Stimulated activated CD4-positive, alpha-beta T cell treated with anti-CD3 and anti-CD28 coated beads, Interleukin-1b, Interleukin-23, amount 100 ng/mL, for 24 hours (primary cell): ENCODE results near the gene NANS.

Experiments
- DNase-seq, 4 experiments: peaks; one replicate each; pipeline ENCODE4 v3.0.0-alpha.2; 2020; ENCODE audit warnings: low read depth in 4 of 4, low spot score in 1 of 4

NANS gene

DNA sequence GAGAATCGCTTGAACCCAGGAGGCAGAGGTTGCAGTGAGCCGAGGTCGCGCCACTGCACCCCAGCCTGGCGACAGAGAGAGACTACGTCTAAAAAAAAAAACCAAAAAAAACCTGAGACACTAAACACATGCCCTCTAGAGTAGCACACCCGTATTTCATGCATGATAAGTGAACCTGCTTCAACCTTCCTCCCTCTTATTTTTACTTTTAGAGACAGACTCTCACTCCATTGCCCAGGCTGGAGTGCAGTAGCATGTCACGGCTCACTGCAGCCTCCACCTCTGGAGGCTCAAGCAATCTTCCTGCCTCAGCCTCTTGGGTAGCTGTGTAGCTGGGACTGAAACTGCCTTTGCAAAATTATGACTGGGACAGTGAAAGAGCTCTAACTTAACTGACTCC, 17.6 kb upstream of the NANS start:
- no peak for DNase-seq

DNA sequence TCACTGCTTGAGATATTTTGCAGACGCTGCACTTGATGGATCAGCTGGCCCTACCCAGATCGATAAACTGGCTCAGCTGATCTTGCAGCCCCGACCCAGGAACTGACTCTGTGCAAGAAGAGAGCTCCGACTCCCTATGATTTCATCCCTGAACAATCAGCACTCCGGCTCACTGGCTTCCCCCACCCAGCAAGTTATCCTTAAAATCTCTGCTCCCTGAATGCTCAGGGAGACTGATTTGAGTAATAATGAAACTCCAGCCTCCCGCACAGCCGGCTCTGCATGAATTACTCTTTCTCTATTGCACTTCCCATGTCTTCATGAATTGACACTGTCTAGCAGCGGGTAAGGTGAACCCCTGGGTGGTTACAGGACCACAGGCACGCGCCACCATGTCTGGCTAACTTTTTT, 16.9 kb upstream of the NANS start:
- no peak for DNase-seq

DNA sequence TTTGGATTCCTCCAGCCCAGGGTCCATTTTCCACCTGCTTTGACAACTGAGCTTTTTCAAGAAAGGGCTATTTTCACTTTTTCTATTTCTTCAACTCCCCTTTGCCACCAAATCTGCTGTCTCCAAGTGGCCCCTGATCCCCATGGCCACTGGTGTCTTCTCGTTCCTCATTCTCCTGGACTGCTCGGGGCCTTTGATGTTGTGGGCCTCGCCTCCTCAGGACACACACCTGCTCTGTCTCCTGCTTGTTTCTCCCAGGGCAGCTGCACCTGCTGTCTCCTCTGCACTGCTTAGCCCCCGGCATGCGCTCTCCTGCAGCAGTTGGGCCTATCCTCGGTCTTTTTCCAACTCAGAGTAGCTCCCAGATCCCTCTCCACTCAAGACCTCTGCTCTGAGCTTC, 16.3 kb upstream of the NANS start:
- no peak for DNase-seq

DNA sequence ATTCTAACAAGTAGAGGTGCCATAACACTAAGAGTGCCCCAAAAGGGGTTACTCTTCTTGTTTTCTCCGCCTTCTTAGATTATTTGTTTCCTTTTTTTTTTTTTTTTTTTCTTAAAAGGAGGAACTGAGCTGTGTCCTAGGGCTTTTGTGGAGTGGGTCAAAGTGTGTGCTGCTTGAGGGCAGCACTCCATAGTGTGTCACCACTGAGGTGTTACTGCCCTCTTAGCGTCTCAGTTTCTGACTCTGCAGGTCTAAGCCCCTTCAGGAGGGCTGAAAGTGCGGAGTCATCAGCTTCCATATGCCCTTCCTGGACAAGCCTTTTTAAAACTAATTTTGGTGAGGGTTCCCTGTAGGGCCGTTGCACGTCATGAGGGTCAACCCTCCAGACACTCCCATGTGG, 12.6 kb upstream of the NANS start:
- DNase-seq, result no peak

DNA sequence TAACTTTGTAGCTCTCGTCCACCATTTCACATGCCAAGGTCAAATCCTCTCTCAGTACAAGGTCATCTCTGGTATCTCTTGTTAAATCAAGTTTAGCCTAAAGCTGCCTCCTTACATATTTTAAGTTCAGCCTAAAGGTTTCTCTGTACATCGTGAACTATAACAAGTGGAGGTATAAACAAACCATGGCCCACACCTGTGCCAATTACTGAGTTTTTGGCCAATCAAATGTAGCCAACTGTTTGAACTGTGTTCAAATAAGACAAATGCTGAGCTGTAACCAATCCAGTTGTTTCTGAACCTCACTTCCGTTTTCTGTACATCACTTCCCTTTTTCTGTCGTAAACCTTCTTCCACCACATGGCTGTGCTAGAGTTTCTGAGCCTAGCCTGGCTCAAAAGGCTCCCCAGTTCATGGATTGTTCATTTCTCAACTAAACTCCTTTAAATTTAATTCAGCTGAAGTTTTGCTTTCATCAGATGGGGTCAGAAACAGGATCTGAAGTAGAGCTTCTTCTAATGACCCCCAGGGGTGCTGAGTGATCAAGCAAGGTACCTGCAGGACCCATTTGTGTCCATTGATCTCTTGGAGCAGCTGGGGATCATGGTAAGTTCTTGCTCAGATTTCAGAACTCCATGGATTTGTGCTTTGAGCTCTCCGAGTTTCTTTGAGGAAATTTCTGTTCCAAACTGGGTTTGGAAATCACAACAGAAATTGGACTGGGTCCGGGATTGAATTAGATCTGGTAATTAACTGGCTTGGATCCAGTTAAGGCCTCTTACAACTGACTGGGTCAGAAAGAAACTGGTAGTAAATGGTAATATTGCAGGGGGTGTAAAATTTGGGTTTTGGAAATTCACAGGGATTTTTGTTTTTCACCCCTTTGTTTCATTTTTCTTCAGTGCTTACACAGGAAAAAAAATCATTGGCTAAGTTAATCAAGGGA, 11.0 kb upstream of the NANS start:
- peak in 1 of 4 experiments; percentile 12 for DNase-seq

DNA sequence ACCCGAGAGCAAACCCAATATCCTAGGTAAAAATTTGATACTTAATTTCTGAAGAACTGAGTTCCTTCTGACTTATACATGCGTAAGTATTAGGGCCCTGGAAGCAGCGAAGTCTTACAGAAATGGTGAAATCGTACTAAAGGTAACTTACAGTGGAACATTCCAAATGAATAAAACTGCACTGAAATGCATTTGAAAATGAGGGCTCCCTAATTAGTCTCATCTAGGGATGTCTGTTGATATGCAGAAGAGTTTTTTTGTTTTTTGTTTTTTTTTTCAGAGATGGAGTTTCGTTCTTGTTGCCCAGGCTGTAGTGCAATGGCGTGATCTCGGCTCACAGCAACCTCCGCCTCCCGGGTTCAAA, 10.4 kb upstream of the NANS start:
- DNase-seq, result no peak

DNA sequence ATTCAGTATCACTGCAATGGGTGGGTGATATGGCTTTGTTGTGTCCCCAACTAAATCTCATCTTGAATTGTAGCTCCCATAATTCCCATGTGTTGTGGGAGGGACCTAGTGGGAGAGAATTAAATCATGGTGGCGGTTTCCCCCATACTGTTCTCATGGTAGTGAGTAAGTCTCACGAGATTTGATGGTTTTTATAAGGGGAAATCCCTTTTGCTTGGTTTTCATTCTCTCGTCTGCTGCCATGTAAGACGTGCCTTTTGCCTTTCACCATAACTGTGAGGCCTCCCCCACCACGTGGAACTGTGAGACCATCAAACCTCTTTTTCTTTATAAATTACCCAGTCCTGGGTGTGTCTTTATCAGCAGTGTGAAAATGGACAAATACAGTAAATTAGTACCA, 9.5 kb upstream of the NANS start:
- no peak for DNase-seq

DNA sequence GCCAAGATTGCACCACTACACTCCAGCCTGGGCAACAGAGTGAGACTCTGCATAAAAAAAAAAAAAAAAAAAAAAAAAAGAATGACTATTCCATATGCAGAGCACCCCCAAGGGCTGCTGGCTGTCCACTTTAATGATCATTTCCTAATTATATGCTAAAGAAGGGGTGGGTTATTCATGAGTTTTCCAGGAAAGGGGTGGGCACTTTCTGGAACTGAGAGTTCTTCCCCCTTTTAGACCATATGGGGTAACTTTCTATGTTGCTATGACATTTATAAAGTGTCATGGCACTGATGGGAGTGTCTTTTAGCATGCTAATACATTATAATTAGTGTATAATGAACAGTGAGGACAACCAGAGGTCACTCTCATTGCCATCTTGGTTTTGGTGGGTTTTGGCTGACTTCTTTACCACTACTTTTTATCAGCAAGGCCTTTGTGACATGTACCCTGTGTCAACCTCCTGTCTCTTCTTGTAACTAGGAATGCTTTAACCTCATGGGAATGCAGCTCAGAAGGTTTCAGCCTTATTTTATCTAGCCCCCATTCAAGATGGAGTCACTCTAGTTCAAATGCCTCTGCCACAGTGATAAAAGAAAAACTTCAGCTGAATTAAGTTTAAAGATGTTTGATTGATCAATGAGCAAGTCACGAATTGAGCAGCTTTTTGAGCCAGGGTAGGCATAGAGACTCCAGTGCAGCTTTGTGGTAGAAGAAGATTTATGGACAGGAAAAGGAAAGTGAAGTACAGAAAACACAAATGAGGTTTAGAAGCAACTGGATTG, 7.1 kb upstream of the NANS start:
- no peak for DNase-seq

DNA sequence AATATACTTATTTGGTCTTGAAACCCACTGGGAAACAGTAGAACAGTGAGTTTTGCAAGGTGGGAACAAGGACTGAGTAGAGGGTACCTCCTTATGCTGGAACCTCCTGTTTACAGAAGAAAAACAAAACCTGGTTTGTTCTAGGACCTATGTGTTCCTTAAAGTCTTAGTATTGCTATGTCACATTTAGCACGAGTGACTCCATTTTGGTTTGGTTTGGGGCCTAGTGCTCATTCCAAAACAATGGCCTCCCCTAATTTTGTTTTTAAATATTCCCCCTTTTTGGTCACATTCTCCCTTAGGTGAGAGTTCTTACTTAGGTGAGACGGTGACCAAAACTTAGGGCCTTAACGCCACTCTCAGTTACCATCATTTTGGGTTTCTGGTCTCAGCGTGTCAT, 6.2 kb upstream of the NANS start:
- no peak for DNase-seq

DNA sequence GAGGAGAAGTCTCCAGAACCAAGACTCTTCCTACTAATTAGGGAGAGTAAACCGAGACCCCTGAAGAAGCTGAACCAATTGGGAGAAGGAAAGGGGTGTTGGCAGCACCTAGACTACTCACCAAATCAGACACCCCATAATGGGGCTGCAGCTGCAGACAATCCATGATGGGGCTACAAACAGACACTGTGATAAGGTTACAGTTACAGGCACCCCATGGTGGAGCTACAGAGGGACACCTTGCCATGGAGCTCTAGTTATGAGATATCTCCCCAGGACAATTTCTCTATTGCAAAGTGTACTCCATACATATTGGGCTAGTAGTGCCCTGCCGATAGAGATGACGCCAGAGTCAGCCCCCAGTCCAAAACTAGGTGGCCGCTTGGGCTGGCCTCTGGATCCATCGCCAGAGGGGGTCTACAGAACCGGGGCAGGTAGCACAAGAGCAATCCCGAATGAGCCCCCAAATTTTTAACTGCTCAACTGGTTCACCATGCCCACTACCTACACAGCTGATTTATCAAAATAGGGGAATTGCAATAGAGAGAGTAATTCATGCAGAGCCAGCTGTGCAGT, 2.1 kb upstream of the NANS start:
- DNase-seq, result no peak

DNA sequence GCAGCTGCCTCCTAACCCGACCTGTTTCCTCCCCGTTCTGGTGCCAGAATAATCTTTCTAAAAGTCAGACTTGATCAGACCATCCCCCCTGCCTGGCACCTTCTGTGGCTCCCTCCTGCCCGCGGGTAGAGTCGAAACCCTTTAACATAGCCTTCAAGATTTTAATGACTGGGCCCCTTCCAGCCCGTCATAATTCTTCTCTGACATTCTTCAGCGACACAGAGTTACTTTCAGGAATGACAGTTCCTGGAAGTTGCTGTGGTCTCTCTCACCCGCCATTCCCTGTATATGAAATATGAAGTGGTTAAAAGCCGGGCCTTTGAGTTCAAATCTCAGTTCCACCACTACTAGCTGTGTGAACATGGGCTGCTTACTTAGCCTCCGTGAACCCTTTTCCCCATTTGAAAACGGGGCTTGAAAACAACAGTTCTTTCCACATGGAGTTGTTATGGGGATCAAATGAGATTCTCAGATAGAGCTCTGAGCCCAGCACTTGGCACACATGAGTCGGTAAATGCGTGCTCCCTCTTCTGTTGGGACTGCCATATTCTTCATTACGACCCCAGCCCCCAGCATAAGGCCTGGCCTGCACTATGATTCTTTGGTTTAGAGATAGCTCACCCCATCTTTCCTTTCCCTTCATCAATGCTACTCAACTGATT, 737 bp downstream of the NANS start:
- no peak for DNase-seq

DNA sequence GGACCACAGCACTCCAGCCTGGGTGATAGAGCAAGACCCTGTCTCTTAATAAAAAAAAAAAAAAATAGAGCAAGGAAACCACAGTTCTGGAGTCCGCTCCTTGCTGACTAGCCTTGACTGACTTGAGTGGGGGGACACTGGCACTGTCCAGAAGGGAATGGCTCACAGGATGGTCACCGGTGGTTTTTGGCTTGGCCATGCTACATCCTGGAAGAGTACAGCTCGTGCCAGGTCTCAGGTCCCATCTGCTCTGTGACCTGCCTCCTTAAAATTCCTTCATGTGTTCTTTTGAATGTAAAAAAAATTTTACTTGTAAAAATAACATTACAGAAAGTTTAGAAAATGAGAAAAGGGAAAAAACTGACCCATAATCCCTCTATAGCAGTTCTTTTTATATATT, 5.6 kb downstream of the NANS start:
- no peak for DNase-seq

DNA sequence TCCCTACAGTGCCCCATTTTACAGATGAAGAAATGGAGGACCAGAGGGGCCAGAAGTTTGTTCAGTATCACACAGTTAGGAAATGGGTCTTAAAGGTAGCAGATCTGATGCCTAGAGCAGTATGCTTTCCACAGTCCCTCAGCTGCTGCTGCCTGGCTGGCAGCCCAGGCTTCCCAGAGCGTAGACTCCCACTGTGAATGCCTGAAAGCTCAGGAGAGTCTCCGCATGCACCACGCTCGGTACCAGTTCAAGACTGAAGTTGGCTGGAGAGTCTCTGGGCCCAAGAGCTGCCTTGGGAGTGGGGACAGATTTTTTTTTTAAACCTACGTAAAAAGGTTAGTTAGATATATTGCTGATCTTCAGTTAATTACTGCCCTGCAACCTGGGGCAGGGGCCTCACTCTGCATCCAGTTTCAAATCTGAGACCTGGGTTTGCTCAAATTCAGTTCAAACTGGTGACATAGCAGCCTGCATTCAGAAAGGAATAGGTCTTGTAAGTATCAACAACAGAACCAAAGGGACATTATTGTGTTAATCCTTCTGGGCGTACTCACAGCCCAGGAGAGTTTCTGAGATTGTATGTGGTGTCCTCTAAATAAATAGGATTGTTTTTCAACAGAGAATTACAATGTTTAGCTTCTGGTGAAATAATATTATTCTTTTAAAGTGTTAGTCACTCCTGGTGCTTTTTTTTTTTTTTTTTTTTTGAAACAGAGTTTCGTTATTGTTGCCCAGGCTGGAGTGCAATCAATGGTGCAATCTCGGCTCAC, 8.3 kb downstream of the NANS start:
- no peak for DNase-seq

DNA sequence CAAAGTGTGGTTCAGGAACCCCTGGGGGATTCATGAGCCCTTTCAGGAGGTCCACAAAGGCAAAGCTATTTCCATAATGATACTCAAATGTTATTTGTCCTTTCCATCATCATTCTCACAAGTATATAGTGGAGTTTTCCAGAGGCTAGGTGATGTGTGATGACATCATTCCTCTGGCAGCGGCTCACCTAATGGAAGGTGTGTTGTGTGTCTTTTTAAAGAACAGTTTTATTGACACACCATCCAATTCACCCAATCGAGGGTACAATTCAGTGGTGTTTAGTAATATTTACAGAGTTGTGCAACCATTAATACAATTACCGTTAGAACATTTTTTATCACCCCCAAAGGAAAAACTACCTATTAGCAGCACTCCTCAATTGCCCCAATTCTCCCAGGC, 9.7 kb downstream of the NANS start:
- no peak for DNase-seq

DNA sequence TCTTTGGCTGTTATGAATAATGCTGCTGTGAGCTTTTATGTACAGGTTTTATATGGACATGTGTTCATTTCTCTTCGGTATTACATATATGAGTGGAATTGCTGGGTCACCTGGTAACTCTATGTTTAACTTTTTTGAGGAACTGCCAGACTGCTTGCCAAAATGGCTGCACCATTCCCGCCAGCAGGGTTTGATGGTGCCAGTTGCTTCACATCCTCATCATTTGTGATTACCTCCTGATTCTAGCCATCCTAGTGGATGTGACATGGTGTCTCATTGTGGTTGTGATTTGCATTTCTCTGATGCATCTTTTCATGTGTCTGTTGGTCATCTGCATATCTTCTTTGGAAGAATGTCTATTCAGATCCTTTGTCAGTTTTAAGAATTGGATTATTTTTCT, 10.7 kb downstream of the NANS start:
- no peak for DNase-seq

DNA sequence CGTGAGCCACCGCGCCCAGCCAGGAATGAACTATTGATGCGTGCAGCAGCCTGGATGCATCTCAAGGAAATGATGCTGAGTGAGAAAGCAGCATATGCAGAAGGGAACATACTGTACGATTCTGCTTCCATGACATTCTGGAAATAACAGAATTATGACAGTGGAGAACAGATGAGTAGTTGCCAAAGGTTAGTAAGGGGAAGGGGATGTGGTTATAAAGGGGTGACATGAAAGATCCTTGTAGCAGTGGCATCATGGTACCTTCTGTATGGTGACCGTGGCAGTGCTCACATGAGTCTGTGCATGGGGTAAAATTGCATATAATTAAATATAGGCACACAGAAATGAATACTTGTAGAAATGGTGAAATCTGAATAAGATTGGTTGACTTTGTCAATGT, 13.0 kb downstream of the NANS start:
- no peak for DNase-seq

DNA sequence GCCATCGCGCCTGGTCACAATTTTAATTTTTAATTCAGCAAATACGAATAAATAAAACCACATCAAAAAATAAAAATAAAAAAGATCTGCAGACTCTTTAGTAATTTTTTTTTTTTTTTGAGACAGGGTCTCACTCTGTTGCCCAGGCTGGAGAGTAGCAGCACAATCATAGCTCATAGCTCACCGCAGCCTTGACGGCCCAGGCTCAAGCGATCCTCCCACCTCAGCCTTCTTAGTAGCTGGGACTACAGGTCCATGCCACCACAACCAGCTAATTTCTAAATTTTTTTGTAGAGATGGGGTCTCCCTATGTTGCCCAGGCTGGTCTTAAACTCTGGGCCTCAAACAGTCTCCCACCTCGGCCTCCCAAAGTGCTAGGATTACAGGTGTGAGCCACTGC, 14.2 kb downstream of the NANS start:
- DNase-seq, result no peak

DNA sequence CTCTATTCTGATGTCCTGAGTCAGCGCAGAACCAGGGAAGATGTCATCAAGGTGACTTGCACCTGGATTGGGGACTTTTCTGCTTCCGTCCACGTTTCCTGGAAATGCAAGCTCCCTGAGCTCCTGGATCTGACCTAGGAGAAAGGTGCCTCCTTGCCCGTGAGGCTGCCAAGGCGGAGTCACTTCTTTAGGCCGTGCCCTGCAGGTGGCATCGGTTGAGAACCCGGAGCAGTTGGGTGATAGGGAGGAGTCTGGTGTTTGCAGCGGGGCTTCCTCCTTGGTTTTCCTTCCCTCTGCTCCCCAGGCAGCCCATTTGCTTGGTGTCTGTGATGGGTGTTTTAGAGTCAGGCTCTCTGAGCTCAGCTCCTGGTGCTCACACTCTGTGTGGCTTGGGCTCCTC, 15.2 kb downstream of the NANS start:
- DNase-seq, result no peak

DNA sequence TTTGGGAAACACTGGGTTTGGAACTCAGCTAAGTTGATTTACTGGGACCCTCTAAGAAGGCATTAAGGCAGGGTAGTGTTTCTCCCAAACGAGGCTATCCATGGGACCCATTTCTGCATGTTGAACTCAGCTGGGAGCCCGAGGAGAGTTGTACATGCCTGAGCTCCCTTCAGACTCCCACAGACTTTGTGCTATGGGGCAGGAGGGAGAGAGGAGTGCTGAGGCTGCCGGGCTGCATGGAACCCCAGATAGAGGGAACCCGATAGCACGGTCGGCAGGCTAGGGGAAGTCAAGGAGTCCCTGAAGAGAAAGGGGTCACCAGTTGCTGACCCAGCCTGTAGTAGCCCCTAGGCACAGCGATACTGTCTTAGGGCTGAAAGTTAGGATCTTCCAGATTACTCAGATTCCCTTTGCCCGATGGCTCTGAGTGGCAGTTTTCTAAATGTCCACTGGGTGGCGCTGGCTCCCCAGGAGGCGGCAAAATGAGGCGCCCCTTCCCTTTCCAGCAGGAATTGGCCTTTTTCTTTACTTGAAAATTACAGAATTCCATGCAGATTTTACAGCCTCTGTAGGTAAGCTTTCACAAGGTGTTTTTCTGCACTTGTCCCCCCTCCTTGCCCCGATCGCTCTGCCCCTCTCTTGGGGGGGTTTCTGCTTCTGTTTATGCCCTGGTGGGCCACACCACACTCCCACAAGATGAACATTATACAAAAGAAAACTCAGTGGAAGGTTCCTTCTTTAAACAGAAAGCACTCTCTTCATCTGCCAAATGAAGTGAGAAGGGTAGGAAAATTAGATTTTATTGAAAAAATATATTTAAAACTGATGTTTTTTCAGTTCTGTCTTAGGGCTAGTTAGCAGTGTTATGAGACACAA, 17.8 kb downstream of the NANS start:
- peak; percentile 35 to 49 (median 44) for DNase-seq

DNA sequence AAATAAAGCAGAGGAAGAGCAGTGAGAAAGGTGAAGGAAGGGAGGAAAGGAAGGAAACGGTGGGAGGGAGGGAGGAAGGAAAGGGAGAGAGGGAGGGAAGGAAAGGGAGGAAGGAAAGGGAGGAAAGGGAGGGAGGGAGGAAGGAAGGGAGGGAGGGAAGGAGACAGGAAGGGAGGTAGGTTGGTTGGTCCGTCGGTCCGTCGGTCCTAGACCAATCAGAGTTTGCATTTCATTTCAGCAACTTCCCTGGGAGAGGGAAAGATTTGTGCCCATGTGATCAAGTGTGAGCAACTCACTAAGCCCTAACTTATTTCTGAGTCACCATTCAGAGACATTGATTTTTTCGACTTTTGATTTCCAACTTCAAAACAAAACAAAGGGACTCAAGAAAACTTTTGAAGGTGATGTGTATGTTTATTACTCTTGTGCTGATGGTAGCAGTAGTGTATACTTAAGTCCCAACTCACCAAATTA, 18.8 kb downstream of the NANS start:
- DNase-seq, result no peak
